Stomach smooth muscle (tissue), 2 donors: ENCODE data around the gene FOXB2.
"Not testable (repeated sequence)": the region's sequence is repeated elsewhere in the genome, so short reads cannot be mapped to it uniquely, and the experiment has no call there.

Experiments
- H3K27ac ChIP-seq: one replicate; pipeline ENCODE4 v1.7.0; 2013; ENCODE audit warnings: mild to moderate bottlenecking, low read length, inconsistent platforms
- H3K27me3 ChIP-seq, 2 donors: one replicate each; pipeline ENCODE4 v1.7.0; 2013; ENCODE audit warnings: low read length in 2 of 2; ENCODE audit not compliant: insufficient read depth in 2 of 2, control insufficient read depth in 1 of 2
- H3K36me3 ChIP-seq, 2 donors: one replicate each; pipeline ENCODE4 v1.7.0; 2013; ENCODE audit warnings: low read length in 2 of 2; ENCODE audit not compliant: control insufficient read depth in 2 of 2, insufficient read depth in 2 of 2
- H3K4me1 ChIP-seq: one replicate; pipeline ENCODE4 v1.7.0; 2013; ENCODE audit warnings: low read length; ENCODE audit not compliant: control insufficient read depth, insufficient read depth
- H3K4me3 ChIP-seq, 2 donors: one replicate each; pipeline ENCODE4 v1.7.0; 2013; ENCODE audit warnings: low read length in 2 of 2
- H3K9ac ChIP-seq, 2 donors: one replicate each; pipeline ENCODE4 v1.7.0; 2013; ENCODE audit warnings: low read length in 2 of 2, mild to moderate bottlenecking in 1 of 2
- H3K9me3 ChIP-seq, 2 donors: one replicate each; pipeline ENCODE4 v1.7.0; 2013; ENCODE audit warnings: low read length in 2 of 2; ENCODE audit not compliant: control insufficient read depth in 2 of 2
- donor health status: healthy.
- donor health status: Pancreatic carcinoma.

The FOXB2 gene

GRCh38 chr9:77019236-77019925 is at the start of gene FOXB2:
TSS of gene FOXB2 (plus strand) at chr9:77019655. CDS start at chr9:77019655, 0 bp downstream.
- Histone ChIP-seq H3K9ac (no peak within 1 kb of the TSS), H3K9me3 (no peaks in the 10 kb centered on the region), H3K27ac (no peak within 1 kb of the TSS), H3K36me3 (no peaks in the 10 kb centered on the region), H3K27me3 (peaks cover 88 to 97% of the 10 kb centered on the region in 2 donors), H3K4me1 (peaks cover 32% of the 10 kb centered on the region), H3K4me3 (peak within 1 kb of the TSS in 1 of 2 donors; percentile 35)

DNA sequence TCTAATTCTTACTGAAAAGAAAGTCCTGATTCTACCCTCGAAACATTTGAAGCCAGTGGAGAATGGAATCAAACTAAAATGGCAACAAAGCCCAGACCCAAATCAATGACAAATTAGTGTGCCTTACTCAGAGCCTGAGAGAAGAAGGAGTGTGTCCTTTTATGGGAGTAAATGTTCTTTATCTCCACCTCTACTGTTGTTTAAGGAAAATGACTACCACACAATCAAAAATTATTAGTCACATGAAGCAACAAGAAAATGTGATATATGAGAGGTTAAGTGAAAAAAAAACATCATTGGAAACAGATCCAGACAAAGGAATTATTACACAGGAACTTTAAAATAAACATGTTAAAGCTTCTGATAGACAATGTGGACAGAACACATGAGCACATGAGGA is 49.7 kb upstream of the FOXB2 start:
- no peak overlapping the region for H3K9ac ChIP-seq
- H3K4me1 ChIP-seq, result no peaks in the 10 kb centered on the region
- no peak overlapping the region for H3K27ac ChIP-seq
- H3K27me3 ChIP-seq, result no peaks in the 10 kb centered on the region
- H3K9me3 ChIP-seq, result peaks cover 3 to 8% of the 10 kb centered on the region in 2 donors
- H3K4me3 ChIP-seq, result no peak overlapping the region
- no peaks in the 10 kb centered on the region for H3K36me3 ChIP-seq

- not testable (repeated sequence) for H3K27ac ChIP-seq, H3K36me3 ChIP-seq, H3K4me3 ChIP-seq
These were observed 40.6 kb upstream of the FOXB2 start for GRCh38 chr9:76978831-76979230.

GRCh38 chr9:76980566-76980965 is 38.9 kb upstream of the FOXB2 start:
- Histone ChIP-seq H3K36me3 (no peaks in the 10 kb centered on the region), H3K27me3 (peaks cover 0 to 2% of the 10 kb centered on the region in 2 donors), H3K9me3 (no peaks in the 10 kb centered on the region), H3K4me3 (no peak overlapping the region), H3K4me1 (peaks cover 2% of the 10 kb centered on the region), H3K27ac (no peak overlapping the region), H3K9ac (no peak overlapping the region)

More at GRCh38 chr9:76978831-76979230, 40.6 kb upstream of the FOXB2 start:
- H3K4me1 ChIP-seq, H3K9me3 ChIP-seq, H3K9ac ChIP-seq, H3K27me3 ChIP-seq: not testable (repeated sequence)

- Histone ChIP-seq H3K9ac (no peak overlapping the region), H3K4me1 (peaks cover 2% of the 10 kb centered on the region), H3K27ac (no peak overlapping the region), H3K9me3 (no peaks in the 10 kb centered on the region), H3K27me3 (no peaks in the 10 kb centered on the region), H3K36me3 (no peaks in the 10 kb centered on the region), H3K4me3 (no peak overlapping the region)
These were observed 35.0 kb upstream of the FOXB2 start for GRCh38 chr9:76984486-76984885.

DNA sequence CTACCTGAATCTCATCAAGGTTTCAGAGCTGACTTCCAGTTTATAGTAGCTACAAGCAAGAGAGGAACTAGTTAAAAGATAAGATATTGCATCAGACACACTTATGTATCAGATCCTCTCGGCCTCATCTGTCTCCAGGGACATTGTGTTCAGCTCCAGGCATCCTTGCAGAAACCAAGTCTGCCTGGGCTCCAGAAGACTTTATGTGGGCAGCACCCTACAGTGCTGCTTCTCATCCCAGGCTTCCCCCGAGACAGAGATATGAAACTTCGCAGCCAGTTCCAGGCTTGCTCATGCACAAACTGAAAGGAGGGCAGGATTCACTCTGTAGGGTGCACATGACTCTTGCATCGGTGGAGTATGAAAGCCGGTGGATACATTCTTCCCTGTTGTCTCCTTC is 33.9 kb upstream of the FOXB2 start:
- no peak overlapping the region for H3K27ac ChIP-seq

DNA sequence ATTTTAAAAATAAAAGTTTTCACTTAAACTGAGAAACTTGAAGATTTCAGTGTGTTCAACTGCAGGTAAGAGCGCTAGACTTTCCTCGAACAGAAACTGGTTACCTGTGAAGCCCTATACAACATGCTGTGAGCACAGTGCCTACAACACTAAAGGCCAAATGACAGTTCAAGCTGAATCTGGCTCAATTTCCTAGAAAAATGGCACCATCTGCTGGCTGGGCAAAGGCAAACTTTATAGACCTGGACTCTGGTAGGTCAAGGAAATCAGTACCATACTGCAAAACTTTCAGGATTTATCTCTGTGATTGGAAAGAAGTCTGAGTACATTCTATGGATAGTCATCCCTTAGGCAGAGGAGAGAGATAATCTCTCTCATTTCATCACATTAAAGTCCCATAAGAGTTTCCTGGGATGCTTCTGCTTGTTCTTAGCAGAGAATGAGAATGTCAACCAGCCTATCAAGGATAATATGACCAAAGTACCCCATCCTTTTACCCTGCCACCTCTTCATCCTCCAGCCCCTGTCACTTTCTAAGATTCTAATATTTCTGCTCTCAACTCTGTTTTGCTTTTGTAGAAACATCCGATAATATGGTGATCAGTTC is 31.8 kb upstream of the FOXB2 start:
- Histone ChIP-seq H3K27me3 (no peaks in the 10 kb centered on the region), H3K4me3 (no peak overlapping the region), H3K36me3 (no peaks in the 10 kb centered on the region), H3K9me3 (no peaks in the 10 kb centered on the region), H3K9ac (no peak overlapping the region), H3K27ac (no peak overlapping the region), H3K4me1 (peaks cover 2% of the 10 kb centered on the region)

More for the DNA sequence above, 33.9 kb upstream of the FOXB2 start:
- Histone ChIP-seq H3K4me1 (peaks cover 2% of the 10 kb centered on the region), H3K9ac (no peak overlapping the region), H3K27me3 (no peaks in the 10 kb centered on the region), H3K9me3 (no peaks in the 10 kb centered on the region), H3K36me3 (no peaks in the 10 kb centered on the region), H3K4me3 (no peak overlapping the region)

DNA sequence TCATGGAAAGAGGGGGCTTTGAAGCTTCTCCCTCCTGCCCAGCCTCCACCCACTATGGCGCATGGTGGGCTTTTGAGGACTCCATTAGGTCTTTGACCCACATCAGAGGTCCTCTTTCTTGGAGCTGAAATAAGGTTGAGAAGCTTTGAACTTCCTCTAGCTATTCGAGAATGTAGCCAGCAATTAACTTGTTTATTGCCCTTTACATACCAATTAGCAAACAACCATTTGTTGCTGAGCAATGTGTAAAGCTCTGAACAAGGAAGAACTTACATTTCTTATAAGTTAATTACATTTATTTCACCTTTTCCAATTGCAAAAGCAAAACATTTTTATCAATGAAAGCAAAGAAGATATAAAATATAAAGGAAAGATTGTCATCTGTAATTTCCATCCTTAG is 30.5 kb upstream of the FOXB2 start:
- no peak overlapping the region for H3K27ac ChIP-seq
- H3K36me3 ChIP-seq, result no peaks in the 10 kb centered on the region
- H3K4me1 ChIP-seq, result peaks cover 2% of the 10 kb centered on the region
- no peaks in the 10 kb centered on the region for H3K9me3 ChIP-seq
- H3K27me3 ChIP-seq, result no peaks in the 10 kb centered on the region
- no peak overlapping the region for H3K9ac ChIP-seq
- H3K4me3 ChIP-seq, result no peak overlapping the region

DNA sequence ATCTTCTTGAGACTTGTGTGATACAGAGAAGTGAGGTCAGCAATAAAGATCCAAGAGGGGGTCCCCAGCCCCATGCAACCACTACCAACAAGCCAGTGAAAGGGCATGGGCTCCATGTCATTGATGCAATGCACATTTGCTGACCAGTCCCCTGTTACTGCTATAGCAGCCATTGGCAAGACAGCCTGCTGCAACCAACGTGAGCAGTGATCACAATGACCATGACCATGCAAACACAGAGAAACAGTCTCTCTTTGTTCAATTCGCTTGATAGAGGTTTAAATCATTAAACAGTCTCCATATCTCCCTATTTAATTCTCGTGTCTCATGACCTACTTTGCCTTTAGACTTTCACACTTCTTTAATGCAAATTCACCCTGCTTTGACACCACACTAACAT is 30.0 kb upstream of the FOXB2 start:
- peaks cover under 1% of the 10 kb centered on the region for H3K4me1 ChIP-seq
- H3K4me3 ChIP-seq, result no peak overlapping the region
- H3K27me3 ChIP-seq, result no peaks in the 10 kb centered on the region
- no peak overlapping the region for H3K27ac ChIP-seq
- no peak overlapping the region for H3K9ac ChIP-seq
- no peaks in the 10 kb centered on the region for H3K9me3 ChIP-seq
- H3K36me3 ChIP-seq, result no peaks in the 10 kb centered on the region

- no peaks in the 10 kb centered on the region for H3K9me3 ChIP-seq
- no peak overlapping the region for H3K27ac ChIP-seq
- no peaks in the 10 kb centered on the region for H3K4me1 ChIP-seq
- no peaks in the 10 kb centered on the region for H3K27me3 ChIP-seq
- H3K9ac ChIP-seq, result no peak overlapping the region
- no peaks in the 10 kb centered on the region for H3K36me3 ChIP-seq
- H3K4me3 ChIP-seq, result no peak overlapping the region
These were observed 22.8 kb upstream of the FOXB2 start for GRCh38 chr9:76996700-76997099.

DNA sequence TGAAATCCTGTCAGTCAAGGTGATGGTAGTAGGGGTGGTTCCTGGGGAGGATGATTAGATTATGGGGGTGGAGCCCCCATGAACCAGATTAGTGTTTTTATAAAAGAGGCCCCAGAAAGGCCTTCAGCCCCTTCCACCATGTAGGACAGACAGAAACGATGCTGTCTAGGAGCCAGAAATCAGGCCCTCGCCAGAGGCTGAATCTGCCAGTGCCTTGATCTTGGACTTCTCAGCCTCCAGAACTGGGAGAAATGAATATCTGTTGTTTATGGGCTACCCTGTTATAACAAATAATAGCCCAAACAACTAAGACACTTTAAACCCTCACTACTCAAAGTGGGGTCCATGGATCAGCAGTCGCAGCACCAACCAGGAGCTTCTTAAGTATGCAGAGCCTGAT is 20.2 kb upstream of the FOXB2 start:
- Histone ChIP-seq H3K36me3 (no peaks in the 10 kb centered on the region), H3K27me3 (peaks cover 0 to 2% of the 10 kb centered on the region in 2 donors), H3K9ac (no peak overlapping the region), H3K4me1 (no peaks in the 10 kb centered on the region), H3K4me3 (no peak overlapping the region), H3K9me3 (no peaks in the 10 kb centered on the region), H3K27ac (no peak overlapping the region)
